Duodenal mucosa (tissue), 2 donors: Measurements from ENCODE around the gene RIMBP2.

Experiments used
- H3K27ac ChIP-seq: one replicate; pipeline ENCODE4 v1.7.0; 2013; ENCODE audit warnings: low read depth, low read length
- H3K27me3 ChIP-seq, 2 donors: one replicate each; pipeline ENCODE4 v1.7.0; 2013; ENCODE audit warnings: low read length in 2 of 2, control low read depth in 1 of 2; ENCODE audit not compliant: insufficient read depth in 2 of 2, control insufficient read depth in 1 of 2
- H3K36me3 ChIP-seq, 2 donors: one replicate each; pipeline ENCODE4 v1.7.0; 2013; ENCODE audit warnings: low read length in 2 of 2, control low read depth in 1 of 2; ENCODE audit not compliant: insufficient read depth in 2 of 2, control insufficient read depth in 1 of 2
- H3K4me1 ChIP-seq, 2 donors: one replicate each; pipeline ENCODE4 v1.7.0; 2013; ENCODE audit warnings: low read length in 2 of 2, control low read depth in 1 of 2; ENCODE audit not compliant: insufficient read depth in 2 of 2, control insufficient read depth in 1 of 2
- H3K4me3 ChIP-seq, 2 donors: one replicate each; pipeline ENCODE4 v1.7.0; 2013; ENCODE audit warnings: low read length in 2 of 2, low read depth in 1 of 2
- H3K9ac ChIP-seq, 2 donors: one replicate each; pipeline ENCODE4 v1.7.0; 2013; ENCODE audit warnings: low read length in 2 of 2, low read depth in 1 of 2
- H3K9me3 ChIP-seq, 2 donors: one replicate each; pipeline ENCODE4 v1.7.0; 2013; ENCODE audit warnings: low read length in 2 of 2, control low read depth in 1 of 2; ENCODE audit not compliant: control insufficient read depth in 1 of 2

Gene RIMBP2

DNA sequence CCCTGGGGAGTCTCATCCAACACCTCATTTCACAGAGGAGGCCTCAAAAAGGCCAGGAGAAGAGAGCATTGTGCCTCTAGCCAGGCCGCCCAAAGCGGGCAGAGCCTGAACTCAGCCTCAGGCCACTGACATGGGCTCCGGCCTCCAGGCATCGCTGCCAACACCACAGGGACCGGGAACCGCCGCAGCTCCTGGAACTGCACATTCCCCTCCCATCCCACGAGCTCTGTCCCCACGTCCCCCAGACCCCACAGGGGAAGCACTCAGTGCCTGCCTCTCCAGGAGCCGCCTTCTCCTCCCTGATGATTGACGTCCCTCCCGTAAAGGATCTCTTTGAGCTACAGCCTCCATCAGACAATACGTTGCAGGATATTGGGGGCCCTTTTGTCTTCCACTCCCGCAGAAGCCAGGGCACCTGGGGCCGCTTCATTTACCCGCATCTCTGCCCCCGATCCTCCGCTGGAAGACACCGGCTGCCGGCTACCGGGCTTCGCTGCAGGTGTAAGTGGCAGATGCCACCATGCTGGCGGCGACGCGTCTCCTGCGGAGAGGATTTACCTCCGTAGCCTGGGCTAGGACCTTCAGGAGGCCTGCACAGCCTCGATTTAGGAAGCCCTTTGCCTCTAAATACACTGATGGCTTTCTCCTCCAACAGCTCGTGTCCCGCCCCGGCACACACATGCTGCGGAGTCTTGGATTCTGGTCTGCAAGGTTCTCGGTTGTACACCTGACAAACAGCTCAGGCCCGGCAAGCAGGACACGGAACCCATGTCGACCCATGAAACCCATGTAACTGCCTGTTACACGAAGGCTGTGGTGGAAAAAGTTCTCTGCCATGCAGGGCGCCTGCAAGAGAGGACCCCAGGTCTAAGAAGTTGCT lies 104.8 kb downstream of the RIMBP2 start:
- no peaks in the 10 kb centered on the region for H3K27me3 ChIP-seq
- no peaks in the 10 kb centered on the region for H3K36me3 ChIP-seq
- no peaks in the 10 kb centered on the region for H3K9me3 ChIP-seq
- no peaks in the 10 kb centered on the region for H3K4me1 ChIP-seq
- H3K4me3 ChIP-seq = no peak overlapping the region
- H3K27ac ChIP-seq = no peak overlapping the region
- no peak overlapping the region for H3K9ac ChIP-seq

- no peaks in the 10 kb centered on the region for H3K4me1 ChIP-seq
- no peak overlapping the region for H3K9ac ChIP-seq
- no peaks in the 10 kb centered on the region for H3K36me3 ChIP-seq
- no peak overlapping the region for H3K27ac ChIP-seq
- no peaks in the 10 kb centered on the region for H3K9me3 ChIP-seq
- no peaks in the 10 kb centered on the region for H3K27me3 ChIP-seq
- no peak overlapping the region for H3K4me3 ChIP-seq
Measured at GRCh38 chr12:130609966-130610365, 106.1 kb downstream of the RIMBP2 start.

GRCh38 chr12:130608831-130609230 lies 107.3 kb downstream of the RIMBP2 start:
- Histone ChIP-seq H3K9ac (no peak overlapping the region), H3K9me3 (no peaks in the 10 kb centered on the region), H3K27me3 (no peaks in the 10 kb centered on the region), H3K4me1 (no peaks in the 10 kb centered on the region), H3K27ac (no peak overlapping the region), H3K36me3 (no peaks in the 10 kb centered on the region), H3K4me3 (no peak overlapping the region)

DNA sequence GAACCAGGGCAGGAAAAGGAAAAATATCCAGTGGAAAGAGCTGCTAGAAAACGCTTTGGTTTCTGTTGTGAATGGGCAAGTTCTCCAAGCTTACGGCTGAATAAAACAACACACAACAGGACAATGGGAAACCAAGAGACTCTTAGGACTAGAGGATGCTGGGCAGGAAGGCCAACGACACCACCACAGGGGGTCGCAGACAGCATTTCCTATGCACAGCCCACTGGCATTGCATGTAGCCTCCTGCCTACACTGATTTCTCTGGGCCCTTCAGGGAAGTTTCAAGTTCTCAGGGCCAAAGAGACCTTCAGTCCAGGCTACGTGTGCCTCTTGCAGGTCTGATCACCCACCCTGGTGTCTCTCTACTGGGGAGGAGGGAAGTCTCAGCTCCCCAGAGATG lies 108.0 kb downstream of the RIMBP2 start:
- Histone ChIP-seq H3K9me3 (no peaks in the 10 kb centered on the region), H3K4me1 (no peaks in the 10 kb centered on the region), H3K9ac (no peak overlapping the region), H3K4me3 (no peak overlapping the region), H3K27me3 (no peaks in the 10 kb centered on the region), H3K27ac (no peak overlapping the region), H3K36me3 (no peaks in the 10 kb centered on the region)

GRCh38 chr12:130606231-130606630 lies 109.9 kb downstream of the RIMBP2 start:
- no peaks in the 10 kb centered on the region for H3K36me3 ChIP-seq
- H3K27me3 ChIP-seq = no peaks in the 10 kb centered on the region
- H3K4me1 ChIP-seq = no peaks in the 10 kb centered on the region
- H3K4me3 ChIP-seq = no peak overlapping the region
- no peak overlapping the region for H3K9ac ChIP-seq
- H3K27ac ChIP-seq = no peak overlapping the region
- no peaks in the 10 kb centered on the region for H3K9me3 ChIP-seq

- H3K4me3 ChIP-seq = no peak overlapping the region
- no peak overlapping the region for H3K9ac ChIP-seq
- no peaks in the 10 kb centered on the region for H3K9me3 ChIP-seq
- H3K27ac ChIP-seq = no peak overlapping the region
- no peaks in the 10 kb centered on the region for H3K27me3 ChIP-seq
- H3K4me1 ChIP-seq = no peaks in the 10 kb centered on the region
- H3K36me3 ChIP-seq = no peaks in the 10 kb centered on the region
Measured at GRCh38 chr12:130603396-130603965, 112.6 kb downstream of the RIMBP2 start.

DNA sequence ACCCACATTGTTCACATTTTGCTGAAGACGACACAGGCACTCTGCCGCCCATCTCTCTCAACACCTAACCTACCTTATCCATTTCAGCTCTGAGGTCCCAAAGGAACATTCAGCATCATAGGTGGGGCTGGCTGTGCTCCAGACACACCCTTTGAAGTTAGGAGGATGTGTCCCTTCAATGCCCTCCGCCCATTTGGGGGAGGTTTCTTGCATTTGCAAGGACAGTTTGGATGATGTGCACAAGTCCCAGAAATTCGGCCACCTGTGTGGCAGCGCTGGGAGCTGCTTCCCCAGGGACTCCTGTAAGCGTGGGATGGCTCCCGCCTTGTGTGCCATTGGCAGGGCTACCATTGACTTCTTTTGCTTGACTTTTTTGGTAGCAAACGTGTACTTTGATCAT lies 113.8 kb downstream of the RIMBP2 start:
- no peak overlapping the region for H3K27ac ChIP-seq
- H3K27me3 ChIP-seq = no peaks in the 10 kb centered on the region
- no peaks in the 10 kb centered on the region for H3K36me3 ChIP-seq

DNA sequence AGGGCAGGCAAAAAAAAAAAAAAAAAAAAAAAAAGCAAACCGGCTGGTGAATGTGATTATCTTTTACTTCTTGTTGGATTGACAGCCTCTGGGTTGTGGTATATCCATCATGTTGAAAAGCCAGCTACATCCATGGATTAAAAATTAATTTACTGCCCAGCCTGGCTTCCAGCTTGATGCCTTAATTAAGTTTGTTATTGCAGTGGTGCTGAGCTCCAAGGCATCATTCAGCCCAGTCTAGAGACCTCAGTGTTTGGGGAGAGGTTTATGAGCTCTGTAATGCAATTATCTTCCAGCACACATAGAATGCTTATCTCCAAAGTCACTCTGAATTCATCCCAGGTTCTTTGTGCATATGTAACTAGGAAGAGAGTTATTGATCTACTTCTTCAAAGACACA lies 114.8 kb downstream of the RIMBP2 start:
- Histone ChIP-seq H3K4me1 (no peaks in the 10 kb centered on the region), H3K9ac (no peak overlapping the region), H3K36me3 (no peaks in the 10 kb centered on the region), H3K27me3 (no peaks in the 10 kb centered on the region), H3K9me3 (no peaks in the 10 kb centered on the region), H3K4me3 (no peak overlapping the region), H3K27ac (no peak overlapping the region)

More for the DNA sequence above, 113.8 kb downstream of the RIMBP2 start:
- H3K9me3 ChIP-seq = no peaks in the 10 kb centered on the region
- no peaks in the 10 kb centered on the region for H3K4me1 ChIP-seq
- no peak overlapping the region for H3K4me3 ChIP-seq
- H3K9ac ChIP-seq = no peak overlapping the region

DNA sequence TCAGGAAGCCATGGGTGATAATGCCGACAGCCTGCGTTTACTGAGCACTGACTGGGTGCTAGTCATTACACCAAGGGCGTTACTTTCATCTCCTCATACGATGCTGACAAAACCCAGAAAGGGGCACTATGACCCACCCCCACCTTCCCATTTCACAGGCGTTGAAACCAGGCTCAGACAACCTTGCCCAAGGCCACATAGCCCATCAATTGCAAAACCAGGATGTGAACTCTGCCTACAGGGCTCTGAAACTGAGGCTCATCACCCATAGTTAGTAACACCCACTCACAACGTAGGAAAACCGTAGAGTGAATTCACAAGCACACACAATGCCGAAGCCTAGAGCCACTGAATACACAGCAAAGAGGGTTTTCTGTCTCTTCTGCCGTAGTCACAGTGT lies 119.9 kb downstream of the RIMBP2 start:
- no peak overlapping the region for H3K27ac ChIP-seq
- H3K9me3 ChIP-seq = peaks cover 0 to 3% of the 10 kb centered on the region in 2 donors
- H3K27me3 ChIP-seq = no peaks in the 10 kb centered on the region
- no peaks in the 10 kb centered on the region for H3K4me1 ChIP-seq
- no peak overlapping the region for H3K9ac ChIP-seq
- H3K36me3 ChIP-seq = no peaks in the 10 kb centered on the region
- H3K4me3 ChIP-seq = no peak overlapping the region

GRCh38 chr12:130595566-130595965 lies 120.5 kb downstream of the RIMBP2 start:
- no peak overlapping the region for H3K9ac ChIP-seq
- H3K36me3 ChIP-seq = no peaks in the 10 kb centered on the region
- no peaks in the 10 kb centered on the region for H3K4me1 ChIP-seq
- no peak overlapping the region for H3K4me3 ChIP-seq
- no peak overlapping the region for H3K27ac ChIP-seq
- H3K9me3 ChIP-seq = peaks cover 0 to 3% of the 10 kb centered on the region in 2 donors
- H3K27me3 ChIP-seq = no peaks in the 10 kb centered on the region
